T-helper 9 cell (primary cell): ENCODE data around the gene SBF1.
"Not testable (repeated sequence)": the region's sequence is repeated elsewhere in the genome, so short reads cannot be mapped to it uniquely, and the experiment has no call there.

Experiments used
- DNase-seq: peaks from one replicate; pipeline ENCODE4 v3.0.0-alpha.2; 2020
- total RNA-seq, 2 donors: gene quantifications; one replicate each; lab custom pipeline; 2026; lab: John Stamatoyannopoulos, UW

SBF1 gene, protein sequence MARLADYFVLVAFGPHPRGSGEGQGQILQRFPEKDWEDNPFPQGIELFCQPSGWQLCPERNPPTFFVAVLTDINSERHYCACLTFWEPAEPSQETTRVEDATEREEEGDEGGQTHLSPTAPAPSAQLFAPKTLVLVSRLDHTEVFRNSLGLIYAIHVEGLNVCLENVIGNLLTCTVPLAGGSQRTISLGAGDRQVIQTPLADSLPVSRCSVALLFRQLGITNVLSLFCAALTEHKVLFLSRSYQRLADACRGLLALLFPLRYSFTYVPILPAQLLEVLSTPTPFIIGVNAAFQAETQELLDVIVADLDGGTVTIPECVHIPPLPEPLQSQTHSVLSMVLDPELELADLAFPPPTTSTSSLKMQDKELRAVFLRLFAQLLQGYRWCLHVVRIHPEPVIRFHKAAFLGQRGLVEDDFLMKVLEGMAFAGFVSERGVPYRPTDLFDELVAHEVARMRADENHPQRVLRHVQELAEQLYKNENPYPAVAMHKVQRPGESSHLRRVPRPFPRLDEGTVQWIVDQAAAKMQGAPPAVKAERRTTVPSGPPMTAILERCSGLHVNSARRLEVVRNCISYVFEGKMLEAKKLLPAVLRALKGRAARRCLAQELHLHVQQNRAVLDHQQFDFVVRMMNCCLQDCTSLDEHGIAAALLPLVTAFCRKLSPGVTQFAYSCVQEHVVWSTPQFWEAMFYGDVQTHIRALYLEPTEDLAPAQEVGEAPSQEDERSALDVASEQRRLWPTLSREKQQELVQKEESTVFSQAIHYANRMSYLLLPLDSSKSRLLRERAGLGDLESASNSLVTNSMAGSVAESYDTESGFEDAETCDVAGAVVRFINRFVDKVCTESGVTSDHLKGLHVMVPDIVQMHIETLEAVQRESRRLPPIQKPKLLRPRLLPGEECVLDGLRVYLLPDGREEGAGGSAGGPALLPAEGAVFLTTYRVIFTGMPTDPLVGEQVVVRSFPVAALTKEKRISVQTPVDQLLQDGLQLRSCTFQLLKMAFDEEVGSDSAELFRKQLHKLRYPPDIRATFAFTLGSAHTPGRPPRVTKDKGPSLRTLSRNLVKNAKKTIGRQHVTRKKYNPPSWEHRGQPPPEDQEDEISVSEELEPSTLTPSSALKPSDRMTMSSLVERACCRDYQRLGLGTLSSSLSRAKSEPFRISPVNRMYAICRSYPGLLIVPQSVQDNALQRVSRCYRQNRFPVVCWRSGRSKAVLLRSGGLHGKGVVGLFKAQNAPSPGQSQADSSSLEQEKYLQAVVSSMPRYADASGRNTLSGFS (N-terminal part only)
- 484 to 741 reads per million in 2 donors for total RNA-seq

DNA sequence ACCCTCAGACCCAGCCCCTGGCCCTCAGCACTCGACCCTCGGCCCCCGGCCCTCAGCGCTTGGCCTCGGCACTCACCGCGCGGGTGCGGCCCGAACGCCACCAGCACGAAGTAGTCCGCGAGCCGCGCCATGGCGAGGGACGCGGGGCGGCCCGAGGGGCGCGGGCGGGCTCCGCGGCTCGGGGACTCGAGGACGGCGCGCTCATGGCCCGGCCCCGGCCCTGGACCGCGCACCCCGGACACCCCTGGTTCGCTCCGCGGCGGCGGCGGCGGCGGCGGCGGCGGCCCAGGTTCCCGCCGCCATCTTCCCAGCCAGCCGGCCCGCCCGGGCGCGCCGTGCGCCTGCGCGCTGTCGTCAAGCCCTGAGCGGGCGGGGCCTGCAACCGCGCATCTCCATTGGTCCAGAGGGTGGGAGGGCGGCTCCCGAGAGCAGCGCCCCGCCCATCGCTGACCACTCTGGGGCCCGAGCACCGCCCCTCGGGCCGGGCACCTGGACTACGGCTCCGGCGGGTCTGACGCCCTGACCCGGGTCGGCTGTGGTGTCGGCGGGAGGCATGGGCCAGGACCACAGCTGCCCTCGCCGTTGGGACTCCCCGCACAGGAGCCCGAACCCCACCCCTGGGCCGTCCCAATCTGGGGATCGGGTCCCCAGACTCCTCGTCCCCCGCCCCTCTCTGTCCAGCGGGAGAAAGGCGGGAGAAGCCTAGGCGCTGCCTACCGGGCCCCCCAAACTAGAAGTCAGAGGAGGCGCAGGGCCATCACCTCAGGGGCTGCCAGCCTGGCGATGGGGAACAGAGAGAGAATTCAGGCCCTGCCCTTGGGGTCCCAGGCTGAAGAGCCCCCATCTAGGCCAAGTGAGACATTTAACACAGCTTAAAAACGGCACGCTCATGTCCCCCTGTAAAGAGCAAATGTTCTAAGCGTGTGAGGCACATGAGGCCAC lies at the start of gene SBF1:
Gene SBF1, minus strand, starts transcription at position 326 of the 942 bp plus-strand sequence. Its CDS starts 195 bp downstream, at position 131.
- DNase-seq: peak; percentile 82

DNA sequence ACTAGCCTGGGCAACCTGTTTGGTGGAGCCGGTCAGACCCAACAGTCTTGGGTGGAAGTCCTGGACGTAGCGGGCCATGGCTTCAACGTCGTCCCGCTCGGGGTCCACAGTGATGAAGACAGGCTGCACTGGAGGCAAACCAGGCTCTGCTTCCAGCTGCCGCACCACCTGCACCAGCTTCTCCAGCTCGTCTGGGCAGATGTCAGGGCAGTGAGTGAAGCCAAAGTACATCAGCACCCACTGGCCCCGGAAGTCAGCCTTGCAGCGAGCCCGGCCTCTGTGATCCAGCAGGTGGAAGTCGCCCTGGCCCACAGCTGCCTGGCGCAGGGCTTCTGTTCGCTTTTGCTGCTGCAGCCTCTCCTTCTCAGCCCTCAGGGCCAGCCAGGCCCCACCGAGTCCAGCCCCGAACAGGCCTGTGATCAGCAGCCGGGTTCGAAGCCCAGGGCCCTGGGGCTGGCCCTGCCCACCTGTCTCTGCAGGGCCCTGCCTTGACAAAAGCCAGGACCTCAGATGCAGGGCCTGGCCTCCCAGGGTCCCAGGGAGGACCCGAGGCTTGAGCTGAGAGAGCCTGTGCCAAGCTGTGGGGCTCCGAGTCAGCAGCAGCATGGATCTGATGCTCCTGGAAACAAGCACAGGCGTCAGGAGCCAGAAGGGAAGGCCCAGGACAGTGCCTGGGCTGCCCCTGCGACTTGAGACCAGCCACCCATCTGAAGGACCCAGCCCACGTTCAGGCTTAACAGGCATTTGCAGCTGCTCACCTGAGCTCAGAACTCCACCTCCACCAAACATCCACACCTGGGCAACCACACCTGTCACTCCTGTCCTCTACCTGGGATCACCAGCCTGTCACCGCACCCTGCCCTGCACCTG lies 49.2 kb upstream of the SBF1 start:
- no peak for DNase-seq

DNA sequence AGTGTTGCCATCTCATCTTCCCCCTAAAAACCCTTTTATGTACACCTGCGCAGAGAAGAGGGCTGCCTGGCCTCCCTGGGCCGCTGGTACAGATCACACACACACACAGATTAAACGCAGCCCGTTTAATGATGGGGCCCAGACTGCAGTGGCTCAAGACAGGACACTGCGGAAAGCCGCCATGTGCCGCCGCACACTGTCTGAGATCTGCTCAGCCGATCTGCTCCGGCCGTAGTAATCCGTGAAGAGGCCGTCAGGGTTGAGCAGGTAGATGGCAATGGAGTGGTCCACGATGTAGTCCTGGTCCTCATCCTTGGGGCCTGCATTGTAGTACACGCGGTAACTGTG lies 48.6 kb upstream of the SBF1 start:
- no peak for DNase-seq

DNA sequence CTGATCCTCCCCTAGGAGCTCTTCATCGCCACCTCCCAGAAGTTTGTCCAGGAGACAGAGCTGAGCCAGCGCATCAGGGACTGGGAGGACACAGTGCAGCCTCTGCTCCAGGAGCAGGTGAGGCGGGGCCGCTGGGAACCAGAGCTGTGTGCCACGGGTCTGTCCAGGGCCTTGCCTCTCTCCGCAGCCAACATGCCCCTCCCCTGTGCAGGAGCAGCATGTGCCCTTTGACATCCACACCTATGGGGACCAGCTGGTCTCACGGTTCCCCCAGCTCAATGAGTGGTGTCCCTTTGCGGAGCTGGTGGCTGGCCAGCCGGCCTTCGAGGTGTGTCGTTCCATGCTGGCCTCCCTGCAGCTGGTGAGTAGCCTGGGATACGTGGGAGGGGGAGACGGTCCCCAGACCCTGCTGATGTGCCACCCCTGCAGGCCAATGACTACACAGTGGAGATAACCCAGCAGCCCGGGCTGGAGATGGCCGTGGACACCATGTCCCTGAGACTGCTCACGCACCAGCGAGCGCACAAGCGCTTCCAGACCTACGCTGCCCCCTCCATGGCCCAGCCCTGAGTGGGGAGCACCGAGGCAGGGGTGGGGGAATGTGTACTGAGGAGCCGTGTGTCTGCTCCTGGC lies 48.1 kb upstream of the SBF1 start:
- DNase-seq: no peak

DNA sequence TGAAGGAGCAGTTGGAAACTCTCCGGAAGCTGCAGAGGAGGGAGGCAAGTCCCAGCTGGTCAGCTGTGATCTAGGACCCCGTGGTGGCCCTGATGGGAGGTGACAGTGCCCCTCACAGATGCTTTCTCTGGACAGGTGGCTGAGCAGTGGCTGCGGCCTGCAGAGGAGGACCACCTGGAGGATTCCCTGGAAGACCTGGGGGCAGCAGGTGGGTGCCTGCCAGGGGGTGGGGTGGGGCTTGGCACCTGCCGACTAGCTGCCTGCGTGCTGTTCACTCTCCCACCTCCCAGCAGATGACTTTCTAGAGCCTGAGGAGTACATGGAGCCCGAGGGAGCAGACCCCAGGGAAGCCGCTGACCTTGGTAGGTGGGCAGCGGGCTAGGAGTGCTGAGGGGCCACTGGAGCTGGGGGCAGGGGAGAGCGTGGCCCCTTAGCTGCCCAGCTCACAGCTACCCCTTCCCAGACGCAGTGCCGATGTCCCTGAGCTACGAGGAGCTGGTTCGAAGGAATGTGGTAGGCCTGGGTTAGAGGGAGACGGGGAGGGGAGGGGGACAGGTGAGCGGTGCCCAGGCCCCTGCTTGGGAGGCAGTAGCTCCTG lies 47.5 kb upstream of the SBF1 start:
- no peak for DNase-seq

DNA sequence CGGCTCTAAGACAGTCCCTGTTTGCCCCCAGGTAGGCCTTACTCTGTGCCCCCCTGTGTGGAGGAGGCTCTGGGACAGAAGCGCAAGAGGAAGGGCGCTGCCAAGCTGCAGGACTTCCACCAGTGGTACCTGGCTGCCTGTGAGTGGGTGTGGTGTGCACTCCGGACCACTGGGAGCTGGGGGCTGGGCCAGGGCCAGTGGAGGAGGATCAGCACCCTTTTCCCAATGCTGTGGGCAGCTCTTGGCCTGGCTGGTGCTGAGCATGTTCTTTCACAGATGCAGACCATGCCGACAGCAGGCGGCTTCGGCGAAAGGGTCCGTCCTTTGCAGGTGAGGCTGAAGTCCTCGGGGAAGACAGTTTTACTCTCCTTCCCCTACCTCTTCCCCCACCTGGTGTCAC lies 46.9 kb upstream of the SBF1 start:
- DNase-seq: no peak

DNA sequence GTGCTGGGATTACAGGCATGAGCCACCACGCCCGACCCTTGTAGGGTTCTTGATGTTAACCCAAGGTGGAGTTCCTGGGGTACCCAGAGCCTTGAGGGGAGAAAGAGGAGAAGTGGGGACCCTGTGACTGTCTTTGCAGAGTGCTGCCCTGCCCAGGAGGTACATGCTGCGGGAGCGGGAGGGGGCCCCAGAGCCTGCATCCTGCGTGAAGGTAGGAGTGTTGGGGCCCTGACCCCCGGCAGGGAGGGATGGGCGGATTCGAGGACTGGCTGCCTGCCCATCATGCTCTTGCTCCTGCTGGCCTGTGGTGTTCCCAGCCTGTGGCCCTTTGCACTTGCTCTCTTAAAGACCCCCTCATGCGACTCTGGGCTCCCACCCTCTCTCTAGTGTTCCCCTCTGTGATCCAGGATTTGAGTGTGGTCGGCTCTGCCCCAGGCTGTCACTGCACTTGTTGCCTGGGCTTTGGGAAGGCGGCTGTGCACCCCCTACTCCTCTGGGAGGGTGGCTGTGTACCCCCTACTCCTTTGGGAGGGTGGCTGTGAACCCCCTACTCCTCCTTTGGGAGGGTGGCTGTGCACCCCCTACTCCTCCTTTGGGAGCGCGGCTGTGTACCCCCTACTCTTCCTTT lies 46.1 kb upstream of the SBF1 start:
- DNase-seq: no peak

DNA sequence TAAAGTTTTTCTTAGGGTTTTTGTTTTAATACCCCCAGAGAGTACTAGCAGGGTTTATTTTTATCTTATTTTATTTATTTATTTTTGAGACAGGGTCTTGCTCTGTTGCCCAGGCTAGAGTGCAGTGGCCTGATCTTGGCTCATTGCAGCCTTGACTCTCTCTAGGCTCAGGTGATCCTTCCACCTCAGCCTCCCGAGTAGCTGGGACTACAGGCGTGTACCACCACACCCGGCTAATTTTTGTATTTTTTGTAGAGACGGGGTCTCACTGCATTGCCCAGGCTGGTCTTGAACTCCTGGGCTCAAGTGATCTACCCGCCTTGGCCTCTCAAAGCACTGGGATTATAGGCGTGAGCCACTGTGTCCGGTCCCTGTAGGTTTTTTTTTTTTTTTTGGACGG lies 45.3 kb upstream of the SBF1 start:
- DNase-seq: not testable (repeated sequence)

DNA sequence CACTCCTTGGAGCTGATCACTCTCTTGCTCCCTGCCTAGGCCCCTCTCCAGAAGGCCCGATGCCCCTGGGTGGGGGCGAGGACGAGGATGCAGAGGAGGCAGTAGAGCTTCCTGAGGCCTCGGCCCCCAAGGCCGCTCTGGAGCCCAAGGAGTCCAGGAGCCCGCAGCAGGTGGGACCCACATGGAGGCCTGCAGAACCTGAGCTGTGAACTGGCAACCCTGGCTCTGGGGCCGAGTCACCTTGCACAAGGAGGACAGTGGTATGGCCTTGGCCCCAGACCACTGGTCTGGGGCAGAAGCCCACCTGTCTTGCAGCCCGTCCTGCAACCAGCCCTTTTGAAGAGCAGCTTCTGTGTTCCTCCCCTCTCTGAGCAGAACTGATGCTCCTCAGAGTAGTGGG lies 44.3 kb upstream of the SBF1 start:
- no peak for DNase-seq

DNA sequence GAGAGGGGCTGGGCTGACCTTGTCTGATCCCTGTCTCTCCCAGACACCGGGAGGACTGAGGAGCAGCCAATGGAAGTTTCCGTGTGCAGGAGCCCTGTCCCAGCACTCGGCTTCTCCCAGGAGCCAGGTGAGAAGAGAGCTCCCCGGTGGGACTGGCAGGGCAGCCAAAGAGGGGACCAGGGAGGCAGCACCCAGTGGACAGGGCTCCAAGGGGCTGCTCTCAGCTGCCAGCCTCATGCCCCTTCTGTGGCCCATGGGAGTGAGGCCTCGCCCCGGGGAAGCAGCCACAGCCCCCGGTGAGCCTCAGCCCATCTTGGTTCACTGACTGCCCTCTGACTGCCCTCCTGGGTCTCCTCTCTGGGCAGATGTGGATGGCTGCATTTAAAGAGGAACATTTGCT lies 43.8 kb upstream of the SBF1 start:
- no peak for DNase-seq

DNA sequence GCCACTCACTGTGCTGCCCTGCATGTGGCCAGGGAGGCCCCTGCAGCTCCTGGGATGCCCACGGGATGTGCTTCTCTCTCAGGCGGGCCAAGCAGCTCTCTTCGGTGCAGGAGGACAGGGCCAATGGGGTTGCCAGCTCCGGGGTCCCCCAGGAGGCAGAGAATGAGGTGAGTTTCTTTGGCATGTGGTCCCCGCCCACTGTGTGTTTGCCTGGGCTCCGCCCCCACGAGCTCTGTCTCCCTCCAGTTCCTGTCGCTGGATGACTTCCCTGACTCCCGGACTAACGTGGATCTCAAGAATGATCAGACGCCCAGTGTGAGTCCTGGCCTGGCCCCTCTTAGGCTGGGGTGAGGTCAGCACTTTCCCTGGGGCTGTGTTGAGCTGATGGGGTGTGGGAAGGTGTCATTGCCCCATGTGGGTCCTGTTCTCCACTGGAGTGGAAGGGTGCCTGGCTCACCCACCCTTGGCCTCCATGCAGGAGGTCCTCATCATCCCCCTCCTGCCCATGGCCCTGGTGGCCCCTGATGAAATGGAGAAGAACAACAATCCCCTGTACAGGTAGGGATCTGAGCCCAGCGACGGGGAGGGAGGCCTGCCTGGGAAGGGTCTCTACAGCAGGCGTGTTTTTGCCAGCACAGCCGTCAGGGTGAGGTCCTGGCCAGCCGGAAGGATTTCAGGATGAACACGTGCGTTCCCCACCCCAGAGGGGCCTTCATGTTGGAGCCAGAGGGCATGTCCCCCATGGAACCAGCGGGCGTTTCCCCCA lies 42.8 kb upstream of the SBF1 start:
- no peak for DNase-seq

DNA sequence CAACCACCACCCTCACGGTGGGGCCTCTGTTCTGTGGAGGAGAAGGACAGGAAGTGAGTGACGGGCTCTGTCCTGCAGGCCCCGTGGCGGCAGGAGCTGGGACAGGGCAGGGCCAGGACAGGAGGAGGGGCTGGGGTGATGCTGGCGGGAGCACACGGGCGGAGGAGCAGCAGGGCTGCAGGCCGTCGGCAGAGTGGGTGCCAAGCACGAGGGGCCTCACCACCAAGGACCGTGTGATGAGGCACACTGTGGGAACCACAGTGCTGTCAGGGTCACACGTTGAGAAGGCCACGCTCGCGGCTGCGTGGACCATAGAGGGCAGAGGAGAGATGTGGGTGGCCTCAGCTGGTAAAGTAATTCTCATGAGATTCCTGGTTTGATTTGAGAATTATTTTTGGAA lies 42.1 kb upstream of the SBF1 start:
- DNase-seq: no peak

DNA sequence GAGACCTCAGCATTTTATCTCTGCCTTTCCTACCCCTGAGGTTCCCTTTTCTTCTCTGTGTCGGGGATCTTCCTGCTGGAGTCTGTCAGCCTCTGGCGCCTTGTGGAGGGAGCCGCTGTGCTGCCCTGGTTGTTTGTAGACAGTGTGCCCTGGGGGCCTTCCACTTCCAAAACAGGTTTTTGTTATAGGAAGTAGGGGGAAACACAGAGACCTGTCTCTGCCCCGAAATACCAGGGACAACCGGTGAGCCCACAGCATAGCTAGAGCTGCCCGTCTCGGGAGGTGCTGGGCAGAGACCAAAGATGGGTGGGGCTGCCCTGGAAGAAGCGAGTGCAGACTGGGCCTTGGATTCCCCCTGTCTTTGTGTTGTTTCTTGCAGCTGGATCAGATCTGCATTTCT lies 41.2 kb upstream of the SBF1 start:
- no peak for DNase-seq

DNA sequence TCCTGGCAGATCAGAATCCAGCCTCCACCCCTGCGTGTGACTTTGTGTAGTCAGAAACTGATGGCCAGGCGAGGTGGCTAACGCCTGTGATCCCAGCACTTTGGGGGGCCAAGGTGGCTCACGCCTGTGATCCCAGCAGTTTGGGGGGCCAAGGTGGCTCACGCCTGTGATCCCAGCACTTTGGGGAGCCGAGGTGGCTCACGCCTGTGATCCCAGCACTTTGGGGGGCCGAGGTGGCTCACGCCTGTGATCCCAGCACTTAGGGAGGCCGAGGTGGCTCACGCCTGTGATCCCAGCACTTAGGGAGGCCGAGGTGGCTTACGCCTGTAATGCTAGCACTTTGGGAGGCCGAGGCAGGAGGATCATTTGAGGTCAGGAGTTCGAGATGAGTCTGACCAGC lies 38.3 kb upstream of the SBF1 start:
- no peak for DNase-seq

DNA sequence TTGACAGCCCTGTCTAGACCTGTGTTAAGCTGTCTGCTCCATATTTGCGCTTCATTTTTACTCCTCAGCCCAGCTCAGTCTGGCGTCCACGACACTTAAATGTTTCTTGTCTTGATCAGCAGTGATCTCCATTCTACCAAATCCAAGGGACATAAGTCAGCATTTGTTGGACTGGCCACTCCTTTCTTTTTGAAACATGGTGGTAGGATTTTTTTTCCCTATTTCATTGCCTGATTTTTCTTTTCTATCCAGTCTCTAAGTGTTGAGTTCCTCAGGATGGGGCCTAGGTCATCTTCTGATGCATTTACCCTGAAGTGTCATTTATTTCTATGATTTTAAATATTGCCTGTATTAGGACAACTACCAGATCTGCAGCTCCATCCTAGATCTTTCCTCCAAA lies 34.1 kb upstream of the SBF1 start:
- no peak for DNase-seq

DNA sequence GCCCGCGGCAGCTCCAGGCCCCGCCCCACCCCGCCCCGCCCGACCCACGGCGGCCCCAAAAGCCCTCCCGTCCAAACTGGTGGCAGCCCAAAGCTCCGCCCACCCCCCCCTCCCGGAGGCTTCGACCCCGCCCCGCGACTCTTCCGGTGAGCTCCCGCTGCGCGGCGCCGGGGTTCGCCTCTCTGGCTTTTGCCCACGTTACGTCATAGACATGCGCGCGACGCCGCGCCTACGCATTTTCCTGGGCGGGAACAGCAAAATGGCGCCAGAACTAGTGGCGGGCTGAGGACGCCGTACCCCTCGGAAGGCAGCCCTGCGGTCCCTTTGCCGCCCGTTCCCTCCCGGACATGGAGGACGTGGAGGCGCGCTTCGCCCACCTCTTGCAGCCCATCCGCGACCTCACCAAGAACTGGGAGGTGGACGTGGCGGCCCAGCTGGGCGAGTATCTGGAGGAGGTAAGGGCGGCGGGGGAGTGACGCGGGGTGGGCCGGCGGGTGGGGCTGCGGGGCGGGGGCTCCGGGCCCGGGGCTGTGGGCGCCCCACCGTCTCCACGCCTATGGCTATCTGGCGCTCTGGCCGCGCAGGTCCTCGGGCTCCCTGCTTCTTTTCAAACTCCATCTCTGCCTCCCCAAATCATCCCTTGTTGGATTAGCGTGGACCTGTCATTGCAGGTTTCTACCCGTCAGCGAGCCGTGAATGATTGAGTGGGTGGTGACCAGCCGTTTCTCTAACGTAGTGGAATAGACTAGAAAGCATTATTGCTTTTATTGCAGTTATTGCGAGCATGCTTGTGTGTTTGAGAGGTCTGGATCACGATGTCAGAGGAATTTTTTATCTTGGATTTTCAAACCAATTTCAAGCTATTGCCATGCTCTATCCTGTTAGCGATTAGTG lies 33.4 kb upstream of the SBF1 start, which contains the start of gene NCAPH2:
Gene NCAPH2, plus strand, starts transcription at position 234 of the 894 bp plus-strand sequence. Its CDS starts 114 bp downstream, at position 348.
- DNase-seq: peak; percentile 96

DNA sequence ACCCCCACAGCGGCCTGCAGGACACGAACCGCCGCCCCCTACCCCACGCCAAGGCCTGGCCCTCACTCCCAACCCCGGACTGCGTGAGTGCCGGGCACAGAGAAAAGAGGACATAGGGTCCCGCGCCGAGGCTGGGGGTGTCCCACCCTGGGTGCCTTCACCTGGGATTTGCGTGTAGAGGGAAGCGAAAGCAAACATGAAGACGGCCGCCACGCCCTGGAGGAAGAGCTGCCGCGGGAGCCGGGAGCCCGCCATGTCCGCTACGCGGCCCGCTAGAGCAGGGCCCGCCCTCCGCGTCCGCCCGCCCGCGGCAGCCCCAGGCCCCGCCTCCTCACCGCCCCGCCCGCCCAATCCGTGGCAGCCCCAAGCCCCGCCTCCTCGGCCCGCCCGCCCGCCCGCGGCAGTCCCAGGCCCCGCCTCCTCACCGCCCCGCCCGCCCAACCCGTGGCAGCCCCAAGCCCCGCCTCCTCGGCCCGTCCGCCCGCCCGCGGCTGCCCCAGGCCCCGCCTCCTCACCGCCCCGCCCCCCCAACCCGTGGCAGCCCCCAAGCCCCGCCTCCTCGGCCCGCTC lies 32.7 kb upstream of the SBF1 start, which contains the start of gene LMF2:
Gene LMF2, minus strand, starts transcription at position 282 of the 570 bp plus-strand sequence. Its CDS starts 27 bp downstream, at position 255.
- DNase-seq: peak; percentile 94
